H1 (cell line): ENCODE results near the gene TPD52L1. TPM values are rescaled to one million over a fixed set of nuclear protein-coding genes. Genes with fewer than 3 reads are reported as not detected.

Source experiments
- CTCF ChIA-PET: fragments of 300-600 bp; sonication (Branson Sonifier 250); formaldehyde crosslinking; loops from one replicate; lab custom pipeline; 2021; ENCODE audit not compliant: partially characterized antibody; lab: Charles Lee
- POLR2A ChIA-PET: fragments of 300-600 bp; sonication (Branson Sonifier 250); formaldehyde crosslinking; loops from one replicate; lab custom pipeline; 2021; ENCODE audit warnings: inconsistent platforms; ENCODE audit not compliant: partially characterized antibody; lab: Charles Lee
- DNase-seq, 2 experiments: peaks; one replicate each; pipeline versions ENCODE4 v3.0.0 to v3.0.0-alpha.2; 2010 to 2022; ENCODE audit warnings: low spot score in 2 of 2, low read depth in 1 of 2, mixed read lengths in 1 of 2
- FAIRE-seq: peaks from 2 replicates; lab custom pipeline; 2011; peaks lifted over from hg19 to GRCh38; lab: Jason Lieb, UNC
- H2AFZ ChIP-seq: 2 replicates; pipeline ENCODE4 v1.8.1; 2012; ENCODE audit warnings: low read length, inconsistent platforms
- H2AK5ac ChIP-seq: 2 replicates; pipeline ENCODE4 v1.6.1; 2013; ENCODE audit warnings: low read depth, low read length
- H2BK120ac ChIP-seq: replicated peaks from 2 replicates; pipeline ENCODE3; 2013; ENCODE audit warnings: low read depth, low read length, inconsistent platforms
- H2BK12ac ChIP-seq: 2 replicates; pipeline ENCODE4 v1.6.1; 2013; ENCODE audit warnings: low read depth, low read length
- H2BK15ac ChIP-seq: 2 replicates; pipeline ENCODE4 v1.6.1; 2013; ENCODE audit warnings: low read length
- H2BK20ac ChIP-seq: 2 replicates; pipeline ENCODE4 v1.6.1; 2013; ENCODE audit warnings: low read length
- H2BK5ac ChIP-seq: 2 replicates; pipeline ENCODE4 v1.6.1; 2013; ENCODE audit warnings: low read depth, low read length
- H3K14ac ChIP-seq: 2 replicates; pipeline ENCODE4 v1.6.1; 2013; ENCODE audit warnings: inconsistent platforms; ENCODE audit not compliant: insufficient read length
- H3K18ac ChIP-seq: 2 replicates; pipeline ENCODE4 v1.6.1; 2013; ENCODE audit warnings: low read length; ENCODE audit errors: extremely low read depth
- H3K23ac ChIP-seq: 2 replicates; pipeline ENCODE4 v1.6.1; 2013; ENCODE audit warnings: inconsistent platforms; ENCODE audit not compliant: insufficient read length
- H3K23me2 ChIP-seq: 2 replicates; pipeline ENCODE4 v1.6.1; 2013; ENCODE audit warnings: low read depth, low read length
- H3K27ac ChIP-seq: 2 replicates; pipeline ENCODE4 v1.6.1; 2011; ENCODE audit warnings: low read depth, low read length, inconsistent platforms
- H3K27me3 ChIP-seq, 4 experiments: replicated peaks in 1 of 4; 1 replicate in 1 of 4; 2 replicates in 3 of 4; pipeline versions ENCODE4 v1.6.1 to v1.8.1; 2011 to 2013; ENCODE audit warnings: low read length in 3 of 4, mild to moderate bottlenecking in 3 of 4, inconsistent platforms in 2 of 4, mixed read lengths in 2 of 4, moderate library complexity in 1 of 4; ENCODE audit not compliant: control insufficient read depth in 3 of 4, insufficient read depth in 3 of 4; ENCODE audit errors: extremely low read depth in 1 of 4
- H3K36me3 ChIP-seq, 4 experiments: 2 replicates each; pipeline versions ENCODE4 v1.6.1 to v1.8.1; 2011 to 2013; ENCODE audit warnings: mild to moderate bottlenecking in 4 of 4, low read length in 3 of 4, moderate library complexity in 2 of 4, control low read depth in 1 of 4, inconsistent platforms in 1 of 4; ENCODE audit not compliant: insufficient read depth in 4 of 4, control insufficient read depth in 2 of 4
- H3K4ac ChIP-seq: replicated peaks from 2 replicates; pipeline ENCODE3; 2013; ENCODE audit warnings: low read length, low read depth, mixed read lengths, inconsistent platforms; ENCODE audit not compliant: insufficient read length
- H3K4me1 ChIP-seq, 4 experiments: replicated peaks in 1 of 4; 1 replicate in 1 of 4; 2 replicates in 3 of 4; pipeline versions ENCODE4 v1.6.1 to v1.8.1; 2011 to 2013; ENCODE audit warnings: low read length in 3 of 4, inconsistent platforms in 2 of 4, mixed read lengths in 1 of 4; ENCODE audit not compliant: insufficient read depth in 4 of 4, control insufficient read depth in 3 of 4
- H3K4me2 ChIP-seq, 2 experiments: 2 replicates each; pipeline versions ENCODE4 v1.6.1 to v1.8.1; 2011 to 2013; ENCODE audit warnings: low read depth in 2 of 2, low read length in 2 of 2, control low read depth in 1 of 2, inconsistent platforms in 1 of 2, mild to moderate bottlenecking in 1 of 2; ENCODE audit not compliant: insufficient read depth in 1 of 2
- H3K4me3 ChIP-seq, 4 experiments: fragments of 200-600, 300-600 bp in 1 of 4; sonication (generic), shearing (Covaris generic), sonication (Bioruptor Twin) in 1 of 4; 2 replicates each; pipeline versions ENCODE4 v1.5.1 to v1.8.1; 2011 to 2016; ENCODE audit warnings: low read length in 4 of 4, low read depth in 3 of 4, control low read depth in 2 of 4, inconsistent platforms in 2 of 4, mild to moderate bottlenecking in 2 of 4, mixed read lengths in 1 of 4, moderate library complexity in 1 of 4; ENCODE audit not compliant: insufficient read depth in 2 of 4; ENCODE audit errors: extremely low read depth in 1 of 4
- H3K56ac ChIP-seq: replicated peaks from 2 replicates; pipeline ENCODE3; 2013; ENCODE audit warnings: low read depth, mild to moderate bottlenecking, mixed read lengths, low read length, inconsistent platforms; ENCODE audit not compliant: insufficient read length
- H3K79me1 ChIP-seq: 2 replicates; pipeline ENCODE4 v1.6.1; 2013; ENCODE audit warnings: low read depth, low read length, control low read depth
- H3K79me2 ChIP-seq, 2 experiments: 2 replicates each; pipeline versions ENCODE4 v1.6.1 to v1.8.1; 2012 to 2013; ENCODE audit warnings: low read length in 2 of 2, mild to moderate bottlenecking in 2 of 2, inconsistent platforms in 1 of 2; ENCODE audit not compliant: insufficient read depth in 2 of 2, control insufficient read depth in 1 of 2
- H3K9ac ChIP-seq, 4 experiments: replicated peaks in 1 of 4; 1 replicate in 1 of 4; 2 replicates in 3 of 4; pipeline versions ENCODE4 v1.6.1 to v1.8.1; 2011 to 2013; ENCODE audit warnings: low read depth in 3 of 4, low read length in 3 of 4, control low read depth in 2 of 4, mild to moderate bottlenecking in 2 of 4, moderate library complexity in 2 of 4, inconsistent platforms in 1 of 4; ENCODE audit errors: extremely low read depth in 1 of 4
- H3K9me3 ChIP-seq, 2 experiments: 2 replicates each; pipeline versions ENCODE4 v1.6.1 to v1.8.1; 2012 to 2013; ENCODE audit warnings: mild to moderate bottlenecking in 2 of 2, moderate library complexity in 2 of 2, control low read depth in 1 of 2, inconsistent platforms in 1 of 2, low read depth in 1 of 2, low read length in 1 of 2, mixed read lengths in 1 of 2; ENCODE audit not compliant: insufficient read depth in 2 of 2
- H4K20me1 ChIP-seq, 2 experiments: replicated peaks in 1 of 2; 2 replicates each; pipeline versions ENCODE3 to v1.8.1; 2011 to 2013; ENCODE audit warnings: inconsistent platforms in 2 of 2, low read length in 2 of 2, mild to moderate bottlenecking in 1 of 2; ENCODE audit not compliant: insufficient read depth in 2 of 2, control insufficient read depth in 1 of 2
- H4K5ac ChIP-seq: 2 replicates; pipeline ENCODE4 v1.6.1; 2013; ENCODE audit warnings: low read length, low read depth, mixed read lengths, inconsistent platforms; ENCODE audit not compliant: insufficient read length
- H4K8ac ChIP-seq: 2 replicates; pipeline ENCODE4 v1.8.0; 2013; ENCODE audit warnings: mild to moderate bottlenecking, moderate library complexity, low read length, inconsistent platforms; ENCODE audit not compliant: insufficient read depth; ENCODE audit errors: extremely low read depth
- H4K91ac ChIP-seq: replicated peaks from 2 replicates; pipeline ENCODE3; 2013; ENCODE audit warnings: low read length, mixed read lengths, inconsistent platforms; ENCODE audit not compliant: insufficient read length
- BRCA1 ChIP-seq: IDR thresholded peaks from 2 replicates; pipeline ENCODE4 v1.6.1; 2012; ENCODE audit warnings: low read depth, low read length, improper control_type of control experiment
- CHD2 ChIP-seq: IDR thresholded peaks from 2 replicates; pipeline ENCODE4 v1.6.1; 2012; ENCODE audit warnings: low read length, improper control_type of control experiment
- EGR1 ChIP-seq: IDR thresholded peaks from 2 replicates; pipeline ENCODE4 v1.6.1; 2011; ENCODE audit warnings: low read depth, low read length, borderline replicate concordance
- EP300 ChIP-seq, 2 experiments: IDR thresholded peaks; 1 replicate in 1 of 2; 2 replicates in 1 of 2; pipeline ENCODE4 v1.6.1; 2011 to 2012; ENCODE audit warnings: low read depth in 2 of 2, low read length in 2 of 2, mild to moderate bottlenecking in 2 of 2, borderline replicate concordance in 1 of 2, inconsistent platforms in 1 of 2, moderate library complexity in 1 of 2
- FOSL1 ChIP-seq: IDR thresholded peaks from 2 replicates; pipeline ENCODE4 v1.6.1; 2011; ENCODE audit warnings: mild to moderate bottlenecking, low read depth, low read length, moderate library complexity; ENCODE audit not compliant: insufficient read depth
- HDAC6 ChIP-seq: IDR thresholded peaks from one replicate; pipeline ENCODE4 v1.7.1; 2012; ENCODE audit warnings: low read depth, mild to moderate bottlenecking, inconsistent platforms, low read length, moderate library complexity
- POLR2A ChIP-seq, 2 experiments: IDR thresholded peaks; 1 replicate in 1 of 2; 2 replicates in 1 of 2; pipeline ENCODE4 v1.6.1; 2011; ENCODE audit warnings: low read depth in 2 of 2, low read length in 2 of 2, mild to moderate bottlenecking in 2 of 2; ENCODE audit errors: control extremely low read depth in 1 of 2
- POU5F1 ChIP-seq: IDR thresholded peaks from 2 replicates; pipeline ENCODE4 v1.6.1; 2011; ENCODE audit warnings: low read depth, mild to moderate bottlenecking, low read length, moderate library complexity
- RFX5 ChIP-seq: IDR thresholded peaks from 2 replicates; pipeline ENCODE4 v1.6.1; 2011; ENCODE audit warnings: low read depth, low read length, improper control_type of control experiment, borderline replicate concordance
- ZNF274 ChIP-seq: IDR thresholded peaks from 2 replicates; pipeline ENCODE4 v1.7.0; 2012; ENCODE audit warnings: low read length, borderline replicate concordance; ENCODE audit errors: extremely low read depth
- WGBS, 2 experiments: shearing (Covaris generic) in 1 of 2; methylation state at CpG; one replicate each; pipeline versions ENCODE4 v1.1.6 to v1.1.7; 2013 to 2015; ENCODE audit warnings: low lambda C conversion rate in 2 of 2, mixed read lengths in 2 of 2, inconsistent platforms in 1 of 2, low coverage in 1 of 2, missing lambda C conversion rate in 1 of 2; ENCODE audit not compliant: insufficient replicate concordance in 2 of 2, insufficient coverage in 1 of 2, insufficient read length in 1 of 2; ENCODE audit errors: extremely low coverage in 1 of 2, missing lambda C conversion rate in 1 of 2; 5-methylcytosine and 5-hydroxymethylcytosine counted together
- polyA plus RNA-seq, 7 experiments: library from polyadenylated mRNA; depleted of rRNA in 3 of 7; stranded (reverse) in 5 of 7; unstranded in 2 of 7; fragments of >200 nt in 5 of 7; fragments of 200-250 nt in 2 of 7; gene quantifications; 1 replicate in 5 of 7; 2 replicates in 1 of 7; 4 replicates in 1 of 7; pipeline versions ENCODE4 v1.2.1 to v1.2.3, GENCODE V29; 2011 to 2013; ENCODE audit warnings: missing spikeins in 2 of 7, mixed read lengths in 2 of 7
- total RNA-seq: library from RNA; stranded (reverse); fragmentation: NEBNext Ultra II Directional; extraction: Animal tissue kit (Norgen Biotek cat#: 25700); gene quantifications from 2 replicates; pipeline ENCODE4 v1.2.1, GENCODE V29; 2021
- TF ChIP-seq, protein P1 (sequence below): IDR thresholded peaks from 2 replicates; pipeline ENCODE4 v1.6.1; 2011; ENCODE audit warnings: low read depth, mild to moderate bottlenecking, low read length; ENCODE audit not compliant: insufficient read depth

TPD52L1 gene
- total and polyA plus RNA-seq, 2 of the 8 experiments (the other 6 are each of a cell fraction or from before 2014, with no cell fraction given): 7.4 to 14.2 TPM

DNA sequence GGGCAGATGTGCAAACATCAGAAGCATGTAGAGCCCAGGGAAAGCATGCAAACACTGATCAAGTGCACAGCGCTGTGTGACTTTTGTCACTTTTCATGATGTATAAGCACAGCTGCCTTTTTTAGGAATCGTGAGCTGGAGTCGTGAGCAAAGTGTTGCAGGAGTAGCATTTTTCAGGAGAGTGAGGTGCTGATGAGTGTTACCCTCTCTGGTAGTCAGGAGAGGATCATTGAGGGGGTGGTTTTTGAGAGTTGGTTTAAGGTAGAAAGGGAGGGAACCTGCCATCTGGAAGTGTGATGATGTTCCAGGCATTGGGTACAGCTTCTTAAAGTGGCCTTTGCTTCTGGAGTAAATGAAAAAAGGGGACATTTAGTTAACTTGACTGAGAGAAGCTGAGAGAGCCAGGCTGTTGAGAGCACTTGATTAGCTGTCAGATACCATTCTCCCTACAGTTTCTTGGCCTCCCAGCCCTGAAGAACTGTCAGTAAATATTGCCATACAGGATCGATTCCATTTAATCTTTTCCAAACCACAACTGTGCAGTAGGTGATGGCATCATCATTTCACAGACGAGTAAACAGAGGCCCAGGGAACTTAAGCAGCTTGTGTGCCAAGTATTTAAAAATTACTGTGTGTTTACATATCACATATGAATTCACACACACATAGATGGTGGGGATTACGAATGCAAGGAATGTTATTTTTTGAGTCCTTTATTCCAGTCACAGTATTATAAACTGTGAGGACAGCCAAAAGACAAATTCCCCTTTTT lies 28.9 kb downstream of the TPD52L1 start:
- Histone ChIP-seq H3K23ac (no peak overlapping the region), H2BK15ac (no peak overlapping the region), H3K4me3 (no peak overlapping the region), H3K9ac (no peak overlapping the region), H3K14ac (no peak overlapping the region), H3K4me2 (no peak overlapping the region), H4K8ac (no peak overlapping the region), H3K56ac (no peak overlapping the region), H3K36me3 (no peaks in the 10 kb centered on the region), H3K18ac (no peak overlapping the region), H3K79me1 (no peaks in the 10 kb centered on the region)
- 87% methylated on average over 6 of the region's 6 CpGs; no CpG with 5 or more reads in 1 of the 2 experiments for WGBS, 2 experiments
- no peak for TF ChIP-seq EGR1
- TF ChIP-seq BRCA1: no peak
- no peak for TF ChIP-seq ZNF274
- no peak for TF ChIP-seq FOSL1
- no peak for TF ChIP-seq CHD2
- TF ChIP-seq, protein P1, sequence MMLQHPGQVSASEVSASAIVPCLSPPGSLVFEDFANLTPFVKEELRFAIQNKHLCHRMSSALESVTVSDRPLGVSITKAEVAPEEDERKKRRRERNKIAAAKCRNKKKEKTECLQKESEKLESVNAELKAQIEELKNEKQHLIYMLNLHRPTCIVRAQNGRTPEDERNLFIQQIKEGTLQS: no peak
- TF ChIP-seq POLR2A (IDR thresholded peaks at IDR 0.05; ENCODE audit: control extremely low read depth in 1 of 2, low read depth in 2 of 2, low read length in 2 of 2): no peak
- no peak for TF ChIP-seq EP300 (IDR thresholded peaks at IDR 0.05; ENCODE audit: borderline replicate concordance in 1 of 2, low read depth in 2 of 2, low read length in 2 of 2)
- TF ChIP-seq POU5F1: no peak
- no peak for TF ChIP-seq RFX5
- no peak for TF ChIP-seq HDAC6
- TF ChIP-seq, all 59 proteins: peak for 0
- Histone ChIP-seq H3K27me3 (no peaks in the 10 kb centered on the region), H2BK20ac (no peak overlapping the region), H4K20me1 (no peaks in the 10 kb centered on the region), H4K5ac (no peak overlapping the region), H3K9me3 (no peaks in the 10 kb centered on the region), H2AFZ (no peak overlapping the region), H3K79me2 (no peaks in the 10 kb centered on the region), H2BK120ac (no peak overlapping the region), H3K27ac (no peak overlapping the region), H3K4ac (no peak overlapping the region), H3K23me2 (no peaks in the 10 kb centered on the region), H2AK5ac (no peak overlapping the region), H2BK5ac (no peak overlapping the region), H2BK12ac (no peak overlapping the region), H4K91ac (no peak overlapping the region), H3K4me1 (no peaks in the 10 kb centered on the region)
- ChIA-PET POLR2A (no interaction called here), CTCF (interaction anchor here (1.7 to 2.7 kb wide), 3 partner anchors 9 to 16 kb away, joined by 3 to 10 read pairs (median 4); no protein-coding TSS in a partner anchor)
- DNase-seq (no peak), FAIRE-seq (no peak)
